GM19043 (cell line): ENCODE results near the gene ERF.
A peak's percentile ranks its signal among the peaks of the same experiment; 100 is the strongest.

Experiments used
- ATAC-seq: cut with Tn5 transposase; IDR thresholded peaks from one replicate; pipeline ENCODE4 v1.9.1; 2021; ENCODE audit warnings: low read depth; ENCODE audit not compliant: unreplicated experiment

Gene ERF

GRCh38 chr19:42219812-42220750, 34.8 kb downstream of the ERF start, which contains the start of gene ZNF526:
Gene ZNF526, plus strand, starts transcription at chr19:42220312. Its CDS starts 4,092 bp downstream, at chr19:42224404.
- peak; percentile 76 for ATAC-seq

- ATAC-seq: peak; percentile 48
Measured at GRCh38 chr19:42217520-42218437, 37.1 kb downstream of the ERF start, which contains the start of gene DEDD2. Gene DEDD2, minus strand, starts transcription at chr19:42217677. Its CDS starts 670 bp downstream, at chr19:42217007.

GRCh38 chr19:42216653-42217519, 38.0 kb downstream of the ERF start:
- no peak for ATAC-seq

GRCh38 chr19:42214810-42215485, 40.0 kb downstream of the ERF start:
- no peak for ATAC-seq

- ATAC-seq: no peak
Measured at GRCh38 chr19:42212886-42213285, 42.0 kb downstream of the ERF start.

- no peak for ATAC-seq
Measured at GRCh38 chr19:42208612-42209011, 46.3 kb downstream of the ERF start.

- no peak for ATAC-seq
Measured at GRCh38 chr19:42207767-42208271, 47.1 kb downstream of the ERF start.

GRCh38 chr19:42206871-42207755, 47.8 kb downstream of the ERF start:
- no peak for ATAC-seq

- no peak for ATAC-seq
Measured at GRCh38 chr19:42204664-42205063, 50.3 kb downstream of the ERF start.

GRCh38 chr19:42203700-42204099, 51.2 kb downstream of the ERF start:
- ATAC-seq: no peak

GRCh38 chr19:42202290-42202880, 52.5 kb downstream of the ERF start:
- no peak for ATAC-seq

- no peak for ATAC-seq
Measured at GRCh38 chr19:42201489-42202289, 53.2 kb downstream of the ERF start.

GRCh38 chr19:42200116-42200715, 54.7 kb downstream of the ERF start:
- no peak for ATAC-seq

- peak; percentile 38 for ATAC-seq
Measured at GRCh38 chr19:42199440-42200115, 55.4 kb downstream of the ERF start.

GRCh38 chr19:42198676-42199439, 56.1 kb downstream of the ERF start:
- peak; percentile 46 for ATAC-seq
